NOMO-1 treated with dmso at 0.1 percent for 144 hours (cell line): Measurements from ENCODE around the gene OVOL2.

Source experiments
- DNase-seq: peaks from one replicate; lab custom pipeline; 2025; ENCODE audit not compliant: unreplicated experiment; lab: John Stamatoyannopoulos, UW

Gene OVOL2

GRCh38 chr20:17992224-17992637 lies 65.5 kb downstream of the OVOL2 start:
- no peak for DNase-seq

GRCh38 chr20:17990278-17990972 lies 67.3 kb downstream of the OVOL2 start:
- no peak for DNase-seq

- DNase-seq = no peak
Measured at GRCh38 chr20:17987988-17988387, 69.7 kb downstream of the OVOL2 start.

GRCh38 chr20:17985388-17986018 lies 72.2 kb downstream of the OVOL2 start:
- no peak for DNase-seq

GRCh38 chr20:17976305-17976704 lies 81.4 kb downstream of the OVOL2 start:
- no peak for DNase-seq
